Measurements from ENCODE around the gene OSBPL3.
"Not testable (repeated sequence)": the region's sequence is repeated elsewhere in the genome, so short reads cannot be mapped to it uniquely, and the experiment has no call there.

OSBPL3 gene

GRCh38 chr7:24916463-24917040 lies 63.4 kb downstream of the OSBPL3 start:
- no peak for DNase-seq

- no peak for DNase-seq
Measured at GRCh38 chr7:24914465-24914859, 65.5 kb downstream of the OSBPL3 start.

GRCh38 chr7:24913801-24914464 lies 66.0 kb downstream of the OSBPL3 start:
- no peak for DNase-seq

- DNase-seq = no peak
Measured at GRCh38 chr7:24912874-24913514, 67.0 kb downstream of the OSBPL3 start.

GRCh38 chr7:24912424-24912823 lies 67.6 kb downstream of the OSBPL3 start:
- no peak for DNase-seq

DNA sequence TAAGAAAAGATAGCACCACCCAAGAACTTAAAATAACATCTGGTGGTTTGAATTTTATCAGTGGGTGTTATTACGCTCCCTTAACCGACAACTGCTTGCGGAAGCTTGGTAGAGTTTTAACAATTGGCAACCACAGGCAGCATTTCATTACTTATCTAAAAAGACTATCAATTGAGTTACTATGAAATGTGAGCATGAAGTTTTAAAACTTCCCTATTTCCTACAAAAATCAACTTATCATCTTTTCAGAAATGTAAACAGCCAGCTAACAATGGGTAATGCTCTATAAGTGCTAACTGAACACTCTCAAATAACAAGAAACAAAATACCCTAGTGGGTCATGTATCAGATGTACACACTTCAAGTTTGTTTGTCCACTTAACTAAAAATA lies 68.8 kb downstream of the OSBPL3 start:
- no peak for DNase-seq

- no peak for DNase-seq
Measured at GRCh38 chr7:24910551-24911212, 69.3 kb downstream of the OSBPL3 start.

- no peak for DNase-seq
Measured at GRCh38 chr7:24908727-24909126, 71.3 kb downstream of the OSBPL3 start.

- no peak for DNase-seq
Measured at GRCh38 chr7:24908166-24908565, 71.8 kb downstream of the OSBPL3 start.

DNA sequence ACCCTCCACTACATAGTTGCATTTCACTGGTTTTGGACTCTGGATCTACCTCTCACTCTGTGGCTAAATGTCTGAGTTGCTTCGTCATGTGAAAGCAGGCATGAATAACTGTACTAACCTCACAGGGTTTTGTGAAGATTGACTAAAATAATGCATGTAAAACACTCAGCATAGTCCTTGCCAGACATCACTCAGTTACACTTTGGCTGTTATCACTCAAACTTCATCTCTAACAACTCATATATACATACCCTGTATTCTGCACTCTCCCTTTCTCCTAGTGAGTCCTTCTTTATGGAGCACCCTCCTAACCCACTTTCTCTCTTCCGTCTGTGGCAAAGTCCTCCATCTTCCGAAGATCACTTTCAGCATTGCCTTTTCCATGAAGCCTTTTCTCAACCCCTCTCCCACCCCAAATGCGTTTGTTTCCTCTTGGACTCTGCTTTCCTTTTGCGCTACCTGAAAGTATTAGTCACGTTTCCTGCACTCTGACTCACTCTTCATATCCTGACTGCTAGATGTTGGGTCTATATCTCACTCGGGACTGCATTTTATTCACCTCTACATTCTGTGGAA lies 72.6 kb downstream of the OSBPL3 start:
- DNase-seq = no peak

GRCh38 chr7:24905996-24906770 lies 73.8 kb downstream of the OSBPL3 start:
- DNase-seq = no peak

DNA sequence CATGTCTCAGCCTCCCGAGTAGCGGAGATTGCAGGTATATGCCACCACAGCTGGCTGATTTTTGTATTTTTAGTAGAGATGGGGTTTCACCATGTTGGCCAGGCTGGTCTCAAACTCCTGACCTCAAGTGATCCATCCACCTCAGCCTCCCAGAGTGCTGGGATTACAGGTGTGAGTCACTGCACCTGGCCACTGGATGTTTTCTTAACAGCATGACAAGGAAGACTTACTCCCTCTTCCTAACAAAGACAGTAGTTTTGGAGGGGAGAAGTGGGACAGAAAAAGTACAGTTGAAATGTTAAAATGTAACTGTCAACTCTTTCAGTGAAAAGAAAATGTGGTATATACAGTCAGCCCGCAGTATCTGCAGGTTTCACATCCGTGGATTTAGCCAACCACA lies 76.0 kb downstream of the OSBPL3 start:
- not testable (repeated sequence) for DNase-seq

DNA sequence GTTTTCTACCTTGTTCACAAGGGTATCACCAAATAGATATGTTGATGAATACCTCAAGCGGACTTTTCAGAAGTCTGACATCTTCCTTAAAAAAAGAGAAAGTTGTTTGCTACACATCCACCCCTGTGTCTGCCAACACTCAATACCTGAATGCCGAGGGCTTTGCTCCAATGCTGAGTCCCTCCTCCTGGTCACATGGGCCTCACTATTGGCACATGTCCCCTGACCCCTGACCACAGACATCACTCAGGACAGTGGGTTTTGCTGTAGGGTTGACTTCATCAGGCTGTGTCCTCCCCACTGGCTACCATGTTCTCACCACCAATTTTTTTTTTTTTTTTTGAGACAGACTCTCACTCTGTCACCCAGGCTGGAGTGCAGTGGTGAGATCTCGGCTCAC lies 76.4 kb downstream of the OSBPL3 start:
- DNase-seq = no peak

GRCh38 chr7:24902931-24903330 lies 77.0 kb downstream of the OSBPL3 start:
- no peak for DNase-seq

GRCh38 chr7:24902276-24902675 lies 77.7 kb downstream of the OSBPL3 start:
- DNase-seq = no peak

DNA sequence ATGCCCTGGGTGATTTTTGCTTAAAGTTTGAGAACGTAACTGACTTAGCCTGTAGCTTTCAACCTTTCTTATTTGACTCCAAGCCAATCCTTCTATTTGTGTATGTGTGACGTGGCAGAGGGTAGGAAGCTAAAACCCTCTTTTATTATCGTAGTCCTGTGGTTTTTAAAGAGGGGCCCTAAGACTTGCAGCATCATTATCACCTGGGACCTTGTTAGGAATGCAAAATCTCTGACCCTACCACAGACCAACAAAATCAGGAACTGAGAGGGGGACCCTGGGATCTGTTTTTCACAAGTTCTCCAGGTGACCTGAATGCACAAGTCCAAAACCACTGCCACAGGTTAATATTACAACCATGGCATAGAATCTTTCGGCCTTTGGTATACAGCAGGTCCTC lies 80.1 kb downstream of the OSBPL3 start:
- DNase-seq = no peak

DNA sequence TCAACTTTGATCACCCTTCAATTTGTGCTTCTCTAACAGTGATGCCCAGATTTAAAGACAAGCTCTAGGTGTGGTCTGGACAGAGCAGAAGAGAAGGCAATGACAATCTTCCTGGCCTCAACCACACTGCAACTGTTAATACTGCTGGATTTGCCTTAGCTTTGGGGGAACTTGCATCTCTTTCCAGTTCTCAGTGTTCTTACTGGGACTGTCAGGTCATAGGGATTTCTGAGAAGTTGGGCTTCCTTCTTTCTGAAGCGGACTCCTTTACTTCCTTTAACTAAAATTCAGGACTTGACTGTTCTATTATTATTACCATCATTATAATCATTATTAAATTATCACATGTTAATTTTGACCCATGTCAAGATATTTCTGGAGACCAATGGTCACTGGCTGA lies 80.8 kb downstream of the OSBPL3 start:
- no peak for DNase-seq

DNA sequence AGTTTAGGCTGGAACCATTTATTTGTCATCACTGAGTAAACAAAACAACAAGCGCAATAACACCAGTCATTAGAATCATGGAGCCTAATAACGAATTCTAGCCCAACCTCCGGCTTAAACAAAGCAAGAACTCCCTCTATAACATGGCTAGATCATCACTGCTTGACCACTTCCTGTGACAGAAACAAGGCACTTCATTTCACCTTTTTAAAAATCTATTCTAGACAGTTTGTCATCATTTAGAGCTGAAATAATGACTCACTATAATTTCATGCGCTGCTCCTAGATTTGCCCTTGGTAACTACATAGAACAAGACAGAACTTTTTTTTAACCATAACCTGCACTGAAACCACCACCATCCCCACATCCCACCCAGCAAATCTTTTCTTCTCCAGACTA lies 81.3 kb downstream of the OSBPL3 start:
- DNase-seq = no peak

DNA sequence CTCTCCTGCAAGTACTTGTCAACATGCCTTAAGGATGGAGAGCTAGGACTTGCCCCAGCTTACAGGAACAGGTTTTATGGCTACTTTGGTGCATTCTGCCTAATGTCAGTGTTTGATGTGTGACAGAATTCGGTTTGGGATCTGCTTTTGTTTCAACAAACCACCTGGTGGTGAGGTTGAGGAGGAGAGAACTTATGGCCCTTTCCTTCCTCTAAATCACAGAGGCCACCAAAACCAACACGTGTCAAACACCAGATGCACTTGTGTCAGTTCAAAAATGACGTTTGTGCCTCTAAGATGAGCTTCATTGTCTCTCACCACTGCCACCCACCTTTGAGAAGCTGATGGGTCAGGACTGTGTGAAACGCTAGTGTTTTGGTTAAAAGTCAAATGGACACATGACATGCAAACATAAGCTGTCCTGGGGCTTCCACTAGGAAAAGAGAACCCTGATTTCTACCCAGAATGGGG lies 83.9 kb downstream of the OSBPL3 start:
- DNase-seq = no peak

DNA sequence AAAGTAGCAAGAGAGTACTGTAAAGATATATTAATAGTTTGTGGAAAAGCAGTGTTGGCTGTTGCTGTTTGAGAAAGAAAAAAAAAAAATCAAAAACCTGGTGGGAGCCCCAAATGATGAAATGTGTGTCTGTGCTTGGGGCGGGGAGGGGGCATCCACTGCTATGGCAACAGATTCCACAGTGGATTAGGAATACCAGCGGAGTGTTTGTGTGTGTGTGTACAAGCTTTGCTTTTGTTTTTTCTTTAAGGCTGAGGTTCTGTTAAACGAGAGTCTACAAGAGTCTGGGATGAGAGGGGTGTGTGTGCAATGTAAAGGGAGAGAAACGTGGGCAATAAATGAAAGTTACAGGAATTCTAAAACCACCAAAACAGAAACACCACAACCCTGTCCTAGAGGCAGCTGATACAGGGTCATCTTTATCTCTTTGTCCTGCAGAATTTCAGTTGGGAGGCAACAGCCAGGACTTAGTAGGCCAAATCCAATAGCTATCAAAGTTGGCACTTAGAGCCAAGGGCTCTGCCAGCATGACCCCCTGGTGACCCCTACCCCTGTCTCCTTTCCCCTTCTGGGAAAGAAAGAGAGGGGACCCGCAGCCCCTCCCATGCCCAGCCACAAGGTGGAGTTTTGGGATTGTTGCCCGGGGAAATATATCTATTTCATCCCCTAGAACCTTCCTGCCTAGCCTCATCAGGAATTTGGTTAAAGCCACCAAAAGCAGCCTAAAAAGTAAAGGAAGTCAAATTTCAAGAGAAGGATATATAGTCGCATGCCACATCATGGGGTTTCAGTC lies 85.4 kb downstream of the OSBPL3 start:
- no peak for DNase-seq

GRCh38 chr7:24891311-24891735 lies 88.7 kb downstream of the OSBPL3 start:
- no peak for DNase-seq

DNA sequence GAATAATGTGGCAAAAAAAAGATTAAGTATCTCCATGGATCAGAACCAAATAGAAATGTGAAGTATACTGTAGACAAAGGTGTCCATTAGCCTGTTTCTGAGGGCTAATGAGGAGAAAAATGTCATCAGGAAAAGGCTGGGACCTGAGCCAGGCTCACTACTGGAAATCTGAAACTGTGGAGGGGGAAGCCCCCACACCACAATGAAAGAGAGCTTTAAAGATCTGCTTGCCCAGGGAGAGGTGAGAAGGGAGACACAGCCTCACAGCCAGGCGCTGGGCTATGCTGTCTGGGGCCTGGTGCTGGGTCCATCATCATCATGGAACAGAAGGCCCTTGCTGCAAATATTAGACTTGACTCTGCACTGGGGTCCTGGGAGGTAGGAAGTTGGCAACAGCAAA lies 90.4 kb downstream of the OSBPL3 start:
- no peak for DNase-seq

Data from cerebellar nuclear complex (tissue), 1 donor.